Measurements from ENCODE around the gene HOXA9.
A peak's percentile ranks its signal among the peaks of the same experiment; 100 is the strongest.

Gene HOXA9

DNA sequence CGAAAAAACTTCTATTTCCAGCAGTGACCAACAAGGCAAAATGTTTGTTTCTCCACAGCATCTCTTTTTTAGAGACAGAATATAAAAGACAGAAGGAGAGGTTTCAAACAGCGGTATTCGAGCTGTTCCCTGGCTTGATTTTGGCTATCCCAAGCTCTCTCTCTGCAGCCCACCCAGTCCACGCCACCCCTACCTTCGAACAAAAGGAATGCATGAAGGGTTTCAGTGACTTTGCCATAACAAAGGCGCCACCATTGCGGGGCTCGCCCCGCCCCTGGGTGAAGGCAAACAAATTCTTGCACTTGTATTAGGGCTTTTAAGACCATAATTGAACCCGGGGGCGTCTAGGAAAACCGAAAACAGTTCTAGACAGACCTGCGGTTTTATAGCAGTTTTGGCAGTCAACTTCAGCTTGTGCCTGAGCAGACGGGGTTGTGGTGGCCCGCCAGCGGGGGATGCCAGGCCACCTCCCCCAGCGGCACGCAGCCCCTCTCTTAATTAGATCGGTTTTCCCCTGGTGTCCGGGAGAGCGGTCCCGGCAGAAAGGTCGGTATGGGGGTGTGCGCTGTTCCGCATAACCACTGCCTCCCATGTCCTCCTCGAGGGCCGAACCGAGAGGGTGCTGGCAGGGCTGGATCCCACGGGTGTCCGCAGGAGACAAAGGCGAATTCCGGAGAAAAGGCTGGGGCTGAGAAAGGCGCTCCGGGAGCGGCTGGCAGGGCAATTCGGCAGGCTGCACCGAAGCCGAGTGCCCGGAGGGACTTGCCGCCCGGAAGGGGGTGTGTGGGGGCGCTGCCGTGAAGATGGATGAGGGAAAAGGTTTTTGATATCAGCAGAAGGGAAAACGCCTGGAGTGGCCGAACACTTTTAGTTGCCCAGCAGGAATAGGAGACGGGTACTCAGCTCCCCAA lies 22.4 kb upstream of the HOXA9 start:
- peak; percentile 59 for DNase-seq

DNA sequence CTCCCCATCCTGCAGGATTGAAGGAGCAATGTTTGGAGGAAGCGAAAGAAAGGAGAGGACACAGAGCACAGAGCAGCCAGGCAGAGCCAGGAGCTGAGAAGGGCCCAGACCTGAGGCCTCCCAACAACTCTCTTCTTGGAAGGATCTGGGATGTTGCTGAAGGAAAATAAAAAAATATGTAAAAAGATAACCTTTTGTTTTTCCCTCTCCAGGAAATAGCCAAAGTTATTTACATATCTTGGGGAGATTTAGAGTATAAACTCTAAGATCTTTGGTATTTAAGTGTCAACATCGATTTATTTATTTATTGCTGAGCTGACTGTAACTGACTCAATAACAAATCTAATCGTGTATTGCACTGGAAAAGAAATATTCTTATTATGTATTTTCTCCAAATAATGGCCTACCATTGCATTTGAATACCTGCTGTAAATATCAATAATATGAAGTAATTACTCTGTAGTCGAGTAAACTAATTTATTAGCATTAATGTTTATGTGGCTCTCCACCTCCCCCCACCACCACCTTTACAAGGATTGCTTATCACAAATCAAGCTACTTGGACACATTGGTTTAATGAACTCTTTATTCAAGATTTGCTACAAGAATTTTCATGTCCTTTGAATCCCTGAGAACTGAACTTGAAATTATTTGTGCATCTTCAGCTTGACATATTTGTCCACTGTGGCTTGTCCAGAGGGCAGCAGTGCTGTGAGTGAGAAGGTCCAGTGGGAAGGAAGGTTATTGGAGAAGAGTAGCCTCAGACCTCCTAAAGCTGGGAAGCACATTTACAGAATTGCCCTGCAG lies 21.5 kb upstream of the HOXA9 start:
- peak; percentile 64 for DNase-seq

DNA sequence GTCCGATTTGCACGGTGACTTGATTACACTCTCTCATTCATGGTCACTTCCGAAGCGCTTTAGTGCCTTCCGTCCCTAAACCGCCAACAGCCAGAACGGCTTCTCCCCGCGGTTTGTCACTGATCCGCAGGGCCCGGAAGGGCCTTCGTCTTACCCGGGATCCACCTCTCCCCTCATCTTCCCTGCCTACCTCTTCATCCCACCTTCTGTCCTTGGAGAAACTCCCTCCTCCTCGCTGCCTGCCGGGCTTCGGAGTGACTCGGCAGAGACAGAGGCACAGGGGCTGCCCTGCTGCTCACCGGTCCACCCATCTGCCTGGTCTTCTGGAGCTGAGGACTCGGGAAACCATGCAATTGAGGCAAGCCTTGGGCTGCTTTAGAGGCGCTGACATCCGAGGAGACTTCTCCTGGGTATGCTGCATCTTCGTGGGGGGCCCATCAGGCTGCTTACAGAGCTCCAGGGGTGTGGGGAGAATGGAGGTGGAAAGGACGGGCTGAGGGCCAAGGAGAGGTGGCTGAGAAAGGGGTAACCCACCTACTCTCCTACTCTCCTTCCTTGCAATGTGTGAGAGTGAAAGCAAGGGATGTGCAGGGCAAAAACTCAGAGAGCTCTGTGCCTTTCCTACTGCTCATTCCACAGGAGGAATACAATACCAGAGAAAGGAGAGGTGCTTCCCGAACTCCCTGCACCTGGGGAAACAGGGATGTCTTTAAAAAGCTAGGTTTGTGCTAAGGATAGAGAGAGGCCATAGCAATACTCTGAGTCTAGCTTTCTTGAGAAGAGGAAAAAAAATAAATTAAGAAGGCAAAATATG lies 20.7 kb upstream of the HOXA9 start:
- peak; percentile 53 for DNase-seq

DNA sequence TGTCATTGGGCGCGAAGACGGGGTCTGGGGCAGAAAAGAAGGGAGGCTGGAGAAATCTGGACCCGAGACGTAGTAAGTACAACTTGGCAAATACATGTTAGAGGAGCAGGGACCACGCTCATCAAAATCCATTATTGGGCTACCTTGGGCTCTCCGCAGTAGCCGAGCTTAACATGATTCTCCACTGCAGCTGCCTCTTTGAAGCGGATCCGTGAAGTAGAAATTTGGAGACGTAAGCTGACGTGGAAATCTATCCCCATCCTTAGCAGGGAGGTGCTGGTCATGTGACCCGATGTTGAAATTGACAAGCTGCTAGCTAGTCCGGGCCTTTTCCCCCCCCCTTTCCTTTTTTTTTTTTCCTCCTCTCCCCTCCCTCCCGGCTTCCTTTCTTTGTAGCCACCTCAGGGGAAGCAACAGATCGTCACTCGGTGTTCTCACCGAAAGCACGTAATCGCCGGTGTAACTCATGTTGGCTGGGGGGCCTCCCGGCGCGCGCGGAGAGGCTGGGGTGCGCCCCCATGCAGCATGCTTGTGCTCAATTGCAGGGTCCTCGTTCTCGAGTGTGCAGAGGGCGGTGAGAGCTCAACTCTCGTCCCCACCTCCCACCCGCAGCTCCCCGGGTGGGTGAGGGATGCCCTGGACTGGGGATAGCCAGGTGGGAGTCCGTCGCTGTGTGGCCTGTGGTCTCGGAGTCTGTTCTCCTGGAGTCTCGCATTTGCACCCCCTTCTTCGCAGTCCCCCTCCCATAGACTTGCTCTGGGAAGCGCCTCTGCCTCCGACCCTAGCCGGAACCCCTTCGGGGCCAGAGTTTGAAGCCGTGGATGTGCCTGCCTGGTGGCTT lies 19.9 kb upstream of the HOXA9 start, which contains the start of gene HOXA11:
HOXA11 (minus strand) TSS at position 220 of the 841 bp plus-strand sequence; CDS start at position 132, 88 bp downstream.
- DNase-seq = peak; percentile 98

DNA sequence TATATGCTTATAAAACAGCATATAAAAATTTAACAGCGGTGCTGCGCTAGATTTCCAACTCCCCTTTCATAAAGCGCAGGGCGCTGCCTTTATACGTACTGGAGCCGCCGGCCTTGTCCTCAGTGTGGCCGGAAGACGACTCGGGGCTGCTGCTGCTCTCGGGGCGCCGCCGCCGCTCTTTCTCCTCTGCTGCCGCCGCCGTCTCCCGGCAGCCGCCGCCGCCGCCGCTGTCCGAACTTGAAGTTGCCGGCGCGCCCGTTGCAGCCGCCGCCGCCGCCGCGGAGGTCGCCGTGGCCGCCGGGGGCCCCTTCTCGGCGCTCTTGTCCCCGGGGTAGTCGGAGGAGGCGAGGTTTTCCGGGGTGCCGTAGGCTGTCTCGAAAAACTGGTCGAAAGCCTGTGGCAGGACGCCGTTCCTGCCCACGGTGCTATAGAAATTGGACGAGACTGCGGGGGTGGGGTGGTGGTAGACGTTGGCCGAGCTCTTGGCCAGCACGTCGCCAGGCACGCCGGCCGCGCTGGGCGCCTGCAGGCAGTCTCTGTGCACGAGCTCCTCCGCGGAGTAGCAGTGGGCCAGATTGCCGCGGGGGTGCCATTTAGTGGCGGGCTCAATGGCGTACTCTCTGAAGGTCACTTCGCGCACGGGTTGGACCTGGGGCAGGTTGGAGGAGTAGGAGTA lies 19.1 kb upstream of the HOXA9 start:
- peak; percentile 49 for DNase-seq

DNA sequence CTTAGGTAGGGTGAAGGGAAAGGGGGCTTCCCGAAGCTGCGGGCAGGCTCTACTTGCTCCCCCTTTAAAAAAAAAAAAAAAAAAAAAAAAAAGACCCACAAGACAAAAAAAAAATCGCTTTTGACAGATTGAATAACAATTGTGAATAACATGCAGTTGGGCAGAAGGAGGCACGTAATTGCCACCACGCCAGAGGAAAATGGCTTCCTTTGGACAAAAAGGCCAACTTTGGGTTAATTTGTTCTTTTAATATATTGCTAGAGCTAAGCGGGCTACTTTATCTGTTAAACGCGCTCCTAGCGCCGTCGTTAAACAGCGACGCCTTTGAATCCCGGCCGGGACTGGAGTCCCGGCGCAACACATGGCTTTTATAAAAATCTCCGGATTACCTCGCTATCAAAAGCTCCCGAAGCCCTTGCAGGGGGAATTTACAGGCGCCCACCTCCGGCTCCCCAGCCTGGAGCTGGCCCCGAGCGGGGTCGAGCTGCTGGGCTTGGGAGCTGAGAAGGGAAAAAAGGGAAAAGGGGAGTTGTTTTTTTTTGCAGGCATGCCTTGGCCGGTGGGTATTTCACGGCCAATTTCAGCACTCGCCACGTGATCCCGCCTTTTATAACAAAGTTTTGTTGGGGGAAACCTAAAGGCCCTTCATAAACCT lies 18.5 kb upstream of the HOXA9 start:
- DNase-seq = peak; percentile 33

DNA sequence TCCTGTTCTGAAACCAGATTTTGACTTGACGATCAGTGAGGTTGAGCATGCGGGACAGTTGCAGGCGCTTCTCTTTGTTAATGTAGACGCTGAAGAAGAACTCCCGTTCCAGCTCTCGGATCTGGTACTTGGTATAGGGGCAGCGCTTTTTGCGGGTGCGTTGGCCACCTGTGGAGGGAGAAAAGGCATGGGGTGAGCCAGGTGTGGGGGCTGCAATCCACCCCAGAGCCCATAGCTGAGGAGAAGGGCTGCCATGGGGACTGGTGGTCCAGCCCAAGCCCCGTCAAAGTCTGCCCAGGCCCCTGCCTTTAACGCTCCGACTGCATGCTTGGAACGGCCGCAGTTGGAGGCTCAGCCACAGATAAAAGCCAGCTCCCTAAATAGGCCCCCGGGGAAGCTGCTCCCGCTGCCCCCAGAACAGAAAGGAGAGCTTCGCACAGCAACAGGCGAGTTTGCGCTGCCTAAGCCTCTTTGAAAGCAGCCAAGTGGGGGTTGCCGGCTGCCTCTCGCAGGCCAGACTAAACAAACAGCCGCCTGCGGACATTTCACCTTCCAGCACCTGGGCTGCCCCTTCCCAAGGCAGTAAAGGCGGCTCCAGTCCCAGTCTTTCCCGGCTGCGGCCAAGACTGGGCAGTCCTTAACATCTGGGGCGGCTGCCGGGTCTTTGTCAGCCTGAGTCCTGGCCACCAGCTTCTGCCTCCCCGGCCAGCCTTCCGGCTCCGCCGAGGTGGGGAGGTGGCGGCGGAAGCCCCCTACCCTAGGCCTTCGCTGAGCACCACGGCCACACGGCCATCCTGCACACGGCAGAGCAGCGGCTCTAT lies 17.7 kb upstream of the HOXA9 start:
- DNase-seq = peak; percentile 39

DNA sequence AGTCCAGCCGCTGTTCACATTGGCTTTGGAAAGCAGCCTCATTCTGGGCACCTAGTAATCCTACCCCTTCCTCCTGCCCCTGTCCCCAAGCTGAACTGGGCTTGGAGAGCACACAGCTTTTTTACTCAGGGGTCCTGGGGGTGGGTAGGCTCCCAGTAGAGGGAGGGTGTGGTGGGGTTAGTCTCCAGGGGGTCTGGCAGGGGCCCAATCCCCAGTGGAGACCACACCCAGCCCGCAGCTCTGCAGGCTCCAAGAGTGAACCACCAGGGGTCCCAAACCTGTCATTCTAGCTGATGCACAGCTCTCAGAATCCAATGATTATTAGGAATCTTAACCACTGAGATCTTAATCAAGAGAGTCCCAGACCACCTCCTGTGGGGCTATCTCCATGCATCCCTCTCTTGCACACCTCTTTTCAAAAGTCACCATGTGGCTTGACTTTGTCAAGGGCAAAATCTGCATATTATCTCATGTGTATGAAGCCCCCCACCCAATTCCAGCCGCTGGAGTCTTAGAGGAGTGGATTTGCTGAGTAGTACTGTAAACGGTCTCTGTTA lies 17.0 kb upstream of the HOXA9 start:
- peak; percentile 50 for DNase-seq

DNA sequence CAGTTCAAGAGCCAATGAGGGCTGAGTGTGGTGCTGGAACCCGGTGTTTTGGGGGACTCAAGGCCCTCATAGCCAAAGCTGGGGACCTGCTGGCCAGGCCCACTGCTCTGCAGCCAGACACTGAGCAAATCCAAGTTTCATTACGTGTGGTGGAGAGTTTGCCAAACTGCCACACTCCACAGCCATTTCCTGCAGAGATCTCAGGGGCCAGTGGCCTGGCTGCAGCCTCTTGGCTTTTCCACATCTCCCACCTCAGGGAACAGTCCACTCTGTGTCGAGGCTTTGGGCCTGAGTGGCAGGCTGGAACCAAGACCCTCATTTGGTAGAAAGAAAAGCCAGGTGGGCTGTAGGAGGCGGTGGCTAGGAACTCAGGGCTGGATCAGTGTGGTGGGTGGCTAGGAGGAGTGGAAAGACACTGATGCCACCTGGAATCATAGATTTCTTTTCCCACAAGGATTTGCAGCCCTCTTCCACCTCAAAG lies 16.5 kb upstream of the HOXA9 start:
- DNase-seq = peak; percentile 61

DNA sequence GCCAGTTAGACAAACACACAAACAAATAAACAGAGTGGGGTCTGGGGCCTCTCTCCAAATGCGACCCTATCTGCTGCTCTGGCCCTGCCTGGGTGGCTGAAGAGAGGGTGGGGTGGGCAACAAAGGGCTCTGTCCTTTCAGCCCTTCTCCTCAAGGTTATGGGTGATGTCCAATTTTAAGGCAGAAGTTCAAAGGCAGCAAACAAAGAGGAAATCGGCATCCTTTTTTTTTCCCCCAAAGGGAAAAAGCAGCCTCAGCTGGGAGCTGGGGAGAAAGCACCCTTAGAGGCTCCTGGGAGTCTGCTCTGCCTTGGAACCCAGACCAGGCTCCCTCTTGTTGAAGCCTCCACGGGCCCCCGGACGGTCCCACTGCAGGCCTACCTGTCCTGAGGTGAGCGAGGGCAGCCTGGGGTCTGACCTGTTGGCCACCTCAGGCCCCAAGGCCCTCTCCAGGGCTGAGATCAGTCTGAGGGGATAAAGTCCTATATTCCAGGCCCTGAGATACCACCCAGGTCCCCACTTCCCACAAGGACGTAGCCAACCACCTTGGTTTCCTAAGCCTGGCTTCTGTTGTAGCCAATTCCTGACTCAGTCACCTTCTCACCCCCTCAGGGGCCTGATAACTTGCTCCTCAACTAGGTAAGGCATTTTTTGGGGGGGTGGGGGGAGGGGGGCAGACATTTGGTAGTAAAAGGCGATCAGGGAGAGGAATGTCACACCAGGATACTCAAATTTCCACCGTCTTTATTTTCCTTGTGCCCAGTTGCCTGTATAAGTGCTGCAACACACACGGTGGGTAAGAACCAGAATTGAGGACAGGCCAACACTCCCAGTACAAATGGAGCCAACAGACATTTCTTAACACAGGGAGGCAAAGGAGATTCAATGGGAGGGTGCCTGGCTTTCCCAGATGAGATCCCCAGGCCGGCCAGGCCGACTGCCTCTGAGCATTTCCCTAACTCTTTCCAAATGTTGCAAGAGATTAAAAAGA lies 15.4 kb upstream of the HOXA9 start:
- DNase-seq = peak; percentile 40

DNA sequence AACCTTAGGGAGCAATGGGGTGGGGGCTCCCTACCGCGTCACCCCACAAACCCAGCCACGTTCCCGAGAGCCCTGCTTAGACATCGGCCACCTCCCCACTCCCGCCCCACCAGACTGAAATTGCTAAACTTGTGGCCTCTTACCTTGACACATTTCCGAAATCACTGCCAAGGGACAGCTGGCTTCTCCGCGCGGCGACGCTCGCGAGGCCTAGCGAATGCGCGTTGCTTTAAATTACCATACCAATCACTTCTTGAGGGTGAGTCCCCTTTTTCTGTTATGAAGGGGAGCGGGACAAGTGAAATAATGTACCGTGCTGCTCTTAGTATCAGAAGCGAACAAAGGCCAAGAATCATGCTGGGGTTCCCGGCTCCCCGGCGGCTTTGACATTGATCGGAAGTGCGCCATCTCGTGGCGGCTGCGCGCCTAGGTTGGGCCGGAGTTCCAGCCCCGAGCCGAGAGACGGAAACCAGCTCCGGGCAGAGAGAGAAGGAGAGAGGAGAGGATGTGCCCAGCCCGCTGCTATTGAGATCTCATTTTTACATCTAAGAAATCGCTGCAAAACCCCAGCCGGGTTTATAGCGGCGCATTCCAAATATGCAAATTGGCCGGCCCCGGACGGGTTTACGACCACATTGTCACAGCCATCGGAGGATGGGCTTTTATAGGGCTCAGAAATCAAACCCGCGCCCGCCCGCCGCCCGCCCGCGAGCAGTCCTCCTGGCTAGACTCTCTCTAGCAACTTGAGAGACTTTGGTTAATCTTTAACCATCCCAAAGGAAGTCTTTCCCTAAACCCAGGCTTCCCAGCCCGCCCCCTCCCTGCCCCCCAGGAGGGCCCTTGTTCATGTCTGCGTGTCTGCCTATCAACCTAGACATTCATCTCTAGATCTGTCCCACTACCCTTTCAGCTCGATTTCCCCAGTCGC lies 14.4 kb upstream of the HOXA9 start:
- DNase-seq = peak; percentile 93

DNA sequence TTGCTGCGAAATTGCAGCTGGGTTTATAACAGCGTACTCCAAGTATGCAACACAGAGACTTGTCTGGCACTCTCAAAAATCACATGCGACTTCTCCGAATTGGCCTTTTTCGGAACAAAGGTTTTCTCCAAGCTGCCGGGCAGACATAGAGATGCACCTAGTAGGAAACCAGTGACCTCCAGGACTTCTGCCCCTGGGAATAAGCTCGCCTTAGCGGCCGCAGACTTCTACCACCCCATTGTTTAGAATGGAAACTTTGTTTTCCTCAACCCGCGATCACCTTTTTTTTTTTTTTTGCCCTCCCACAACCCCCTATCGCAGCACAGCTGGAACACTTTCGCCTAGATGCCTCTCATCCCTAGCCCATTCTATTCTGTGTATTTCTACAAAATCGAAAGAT lies 13.7 kb upstream of the HOXA9 start:
- peak; percentile 40 for DNase-seq

DNA sequence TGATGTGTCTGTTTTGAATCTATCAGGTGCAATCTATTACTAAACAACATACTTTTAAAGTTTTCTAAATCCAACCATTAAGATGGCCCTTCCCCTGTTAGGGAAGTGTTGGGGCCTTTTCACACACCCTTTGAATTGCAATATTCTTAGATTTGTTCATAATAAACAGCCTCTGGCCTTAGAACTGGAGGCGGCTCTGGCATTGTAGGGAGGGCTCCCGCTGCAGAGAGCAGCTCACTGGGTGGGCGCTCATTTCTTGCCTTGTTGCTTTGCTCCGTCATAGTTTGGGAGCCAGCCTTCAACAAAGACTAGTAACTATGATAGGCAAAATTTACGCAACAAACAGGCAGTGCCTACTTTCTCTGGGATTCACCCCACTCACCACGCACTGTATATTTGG lies 13.0 kb upstream of the HOXA9 start:
- DNase-seq = peak; percentile 76

DNA sequence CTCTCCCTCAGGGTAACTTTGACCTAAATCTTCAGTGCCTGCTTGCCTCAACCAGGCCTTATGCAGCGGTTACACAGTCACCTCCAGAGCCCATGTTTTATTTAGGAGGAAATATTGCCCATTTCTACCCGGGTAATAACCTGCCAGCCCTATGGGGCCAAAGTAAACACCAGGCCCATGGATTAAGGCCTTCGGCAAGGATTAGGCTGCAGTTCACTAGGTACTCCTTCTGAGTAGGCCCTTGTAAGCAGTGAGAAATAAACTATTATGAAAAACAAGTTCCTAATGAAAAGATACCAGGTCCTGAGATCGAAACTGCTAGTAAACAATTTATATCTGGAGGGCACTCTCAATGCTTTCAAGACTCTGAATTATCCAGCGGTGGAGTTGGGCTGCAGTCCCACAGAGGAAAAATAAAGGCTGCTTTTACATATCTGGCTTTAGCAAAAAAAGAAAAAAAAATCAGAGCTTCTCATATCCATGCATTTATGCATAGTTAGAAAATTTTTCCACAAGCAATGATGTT lies 12.5 kb upstream of the HOXA9 start:
- peak; percentile 32 for DNase-seq

DNA sequence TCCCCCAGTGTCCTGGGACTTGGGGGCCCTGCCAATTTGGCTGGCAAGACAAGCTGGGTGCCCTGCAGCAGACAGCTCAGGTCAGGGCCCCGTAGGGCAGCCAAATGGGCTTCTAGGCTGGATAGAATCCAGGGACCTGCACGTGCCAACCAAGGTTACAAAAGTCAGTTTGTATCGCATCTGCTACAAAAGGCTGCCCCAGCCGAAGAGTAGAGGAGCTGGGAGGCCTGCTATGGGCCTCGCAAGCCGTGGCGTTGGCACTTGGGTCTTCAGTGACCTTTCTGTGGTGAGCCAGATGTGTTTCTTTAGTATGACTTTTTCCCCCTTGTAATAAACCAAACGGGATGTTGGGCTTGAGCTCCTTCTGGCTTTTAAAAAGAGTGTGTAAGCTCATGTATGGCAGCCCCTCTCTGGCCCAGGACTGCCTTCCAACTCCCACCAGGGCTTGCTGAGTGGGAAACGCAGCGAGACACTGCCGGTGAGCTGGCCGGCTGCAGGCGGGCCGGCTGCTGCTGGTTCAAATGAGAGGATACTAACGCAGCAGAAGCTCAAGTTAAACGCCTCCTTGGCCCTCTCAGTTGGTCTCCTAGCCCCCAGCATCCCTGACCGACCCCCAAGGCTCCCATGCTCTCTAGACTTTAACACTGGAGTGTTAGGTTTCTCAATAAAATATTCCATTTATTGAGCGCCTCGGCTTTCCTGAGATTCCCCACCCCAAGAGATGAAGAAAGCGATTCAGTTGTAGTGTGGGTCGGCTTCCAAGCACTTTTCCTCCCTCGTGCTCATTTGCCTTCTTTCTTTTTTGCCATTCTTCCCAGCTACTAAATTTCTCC lies 11.8 kb upstream of the HOXA9 start:
- peak; percentile 61 for DNase-seq

DNA sequence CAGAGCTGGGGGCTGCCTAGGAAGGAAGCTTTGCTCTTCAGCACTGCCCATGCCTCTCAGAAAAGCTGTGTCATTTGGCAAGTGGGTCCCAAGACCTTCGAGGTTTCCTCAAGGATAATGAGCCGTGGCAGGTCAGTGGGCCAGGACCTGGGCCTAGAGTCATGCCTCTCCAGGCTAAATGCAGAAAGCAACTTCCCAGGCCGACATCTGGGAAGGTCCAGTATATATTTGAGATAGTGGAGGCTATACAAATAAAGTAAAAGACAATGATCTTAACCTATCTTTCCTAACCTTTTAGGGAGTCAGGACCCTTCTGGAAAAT lies 11.1 kb upstream of the HOXA9 start:
- DNase-seq = no peak
